Dedifferentiated amniotic fluid mesenchymal stem cell (primary cell): ENCODE measurements around the gene ERC2.
"Not testable (repeated sequence)": the region's sequence is repeated elsewhere in the genome, so short reads cannot be mapped to it uniquely, and the experiment has no call there.

Experiments used
- DNase-seq: peaks from one replicate; pipeline ENCODE4 v3.0.0-alpha.2; 2016; ENCODE audit errors: extremely low spot score

ERC2 gene

DNA sequence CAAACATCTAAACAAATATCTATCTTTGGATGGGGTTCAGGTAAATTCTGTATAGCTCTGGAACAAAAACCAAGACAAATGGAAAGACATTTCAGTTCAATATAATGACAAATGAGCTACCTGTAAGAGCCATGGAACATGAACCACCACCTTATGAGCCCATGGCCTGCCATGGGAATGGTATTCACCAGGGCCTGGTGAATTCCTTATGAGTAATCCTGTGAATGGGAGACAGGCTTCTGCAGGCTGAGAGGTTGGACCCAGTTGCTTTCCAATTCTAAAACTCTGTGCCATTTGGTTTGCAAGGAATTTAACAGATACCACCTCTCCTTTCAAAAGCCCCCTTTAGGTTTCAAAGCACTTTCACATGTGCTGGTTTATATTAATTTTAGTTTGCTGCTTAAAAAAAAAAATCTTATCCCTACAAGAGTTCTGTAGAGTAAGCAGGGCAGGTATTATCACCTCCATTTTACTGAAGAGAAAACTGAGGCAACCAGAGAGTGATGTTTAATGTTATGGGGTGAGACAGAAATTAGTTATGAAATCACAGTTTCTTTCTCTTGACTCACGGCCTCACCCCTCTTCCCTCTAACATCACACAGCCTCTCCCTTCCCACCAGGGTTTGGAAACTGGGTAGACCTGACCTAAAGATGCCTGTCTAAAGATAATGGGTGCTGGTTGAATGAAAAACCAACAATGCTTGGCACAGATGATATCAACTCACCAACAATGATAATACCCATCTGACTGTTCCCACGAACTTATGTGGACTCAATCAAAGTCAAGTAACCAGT is 583.6 kb downstream of the ERC2 start:
- no peak for DNase-seq

DNA sequence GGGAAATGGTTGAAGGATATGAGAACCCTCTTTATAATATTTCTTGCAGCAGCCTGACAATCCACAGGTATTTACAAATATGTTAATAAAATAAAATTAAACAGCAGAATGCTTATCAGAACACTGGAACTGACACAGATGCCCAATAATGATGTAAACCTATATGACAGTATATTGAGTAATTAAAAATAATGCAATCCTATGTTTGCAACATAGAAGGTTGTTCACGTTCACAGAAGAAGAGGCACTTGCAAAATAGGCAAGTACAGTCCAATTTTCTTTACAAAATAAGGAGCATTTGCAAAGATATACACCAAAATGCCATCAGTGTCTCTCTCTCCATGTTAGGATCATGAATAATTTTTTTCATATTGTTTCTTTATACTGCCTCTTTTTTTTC is 584.2 kb downstream of the ERC2 start:
- DNase-seq: no peak

DNA sequence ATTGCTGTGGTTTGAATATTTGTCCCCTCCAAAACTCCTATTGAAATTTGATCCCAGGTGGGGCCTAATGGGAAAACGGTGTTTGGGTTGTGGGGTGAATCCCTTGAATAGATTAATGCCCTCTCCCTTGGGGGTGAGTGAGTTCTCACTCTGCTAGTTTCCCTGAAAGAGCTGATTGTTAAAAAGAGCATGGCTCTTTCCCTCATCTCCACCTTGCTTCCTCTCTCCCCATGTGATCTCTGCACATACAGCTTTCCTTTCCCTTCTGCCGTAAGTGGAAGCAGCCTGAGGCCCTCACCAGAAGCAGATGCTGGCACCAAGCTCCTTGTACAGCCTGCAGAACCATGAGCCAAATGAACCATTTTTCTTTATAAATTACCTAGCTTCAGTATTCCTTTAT is 586.3 kb downstream of the ERC2 start:
- no peak for DNase-seq

DNA sequence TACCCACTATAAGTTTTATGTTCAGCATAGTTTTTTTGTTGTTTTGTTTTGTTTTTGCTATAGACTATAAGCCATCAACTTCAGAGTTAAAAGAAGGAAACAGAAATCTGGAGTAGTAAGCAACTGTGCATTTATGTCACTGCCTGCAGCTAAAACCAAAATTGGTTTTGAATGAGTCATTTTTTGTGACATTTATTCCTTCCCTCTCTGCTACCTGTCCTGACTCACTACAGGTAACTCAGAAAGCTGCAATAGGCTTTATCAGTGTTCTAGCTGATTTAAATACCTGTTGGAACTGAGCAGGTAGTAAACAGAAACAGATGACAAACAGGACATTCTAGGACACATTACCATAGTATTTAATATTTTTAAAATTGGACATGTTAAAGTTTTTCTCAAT is 587.9 kb downstream of the ERC2 start:
- no peak for DNase-seq

DNA sequence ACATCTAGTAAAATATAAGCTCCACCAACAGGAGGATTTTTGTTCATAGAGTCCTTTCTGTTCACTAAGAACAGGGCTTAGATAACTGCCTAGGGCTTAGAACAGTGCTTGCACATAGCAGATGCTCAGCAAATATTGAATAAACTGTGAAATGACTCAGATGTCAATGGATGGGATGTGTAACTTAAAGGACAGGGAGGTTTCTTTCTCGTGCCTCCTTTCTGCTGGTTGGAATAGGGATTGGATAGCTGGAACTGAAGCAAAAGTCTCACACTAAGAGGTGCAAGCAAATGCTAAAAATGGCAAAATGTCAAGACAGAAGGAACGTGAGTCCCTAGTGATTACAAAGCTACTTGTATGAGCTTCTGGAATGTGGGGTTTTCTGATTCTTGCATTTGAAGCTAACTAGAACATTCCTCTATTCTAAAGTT is 588.4 kb downstream of the ERC2 start:
- no peak for DNase-seq

DNA sequence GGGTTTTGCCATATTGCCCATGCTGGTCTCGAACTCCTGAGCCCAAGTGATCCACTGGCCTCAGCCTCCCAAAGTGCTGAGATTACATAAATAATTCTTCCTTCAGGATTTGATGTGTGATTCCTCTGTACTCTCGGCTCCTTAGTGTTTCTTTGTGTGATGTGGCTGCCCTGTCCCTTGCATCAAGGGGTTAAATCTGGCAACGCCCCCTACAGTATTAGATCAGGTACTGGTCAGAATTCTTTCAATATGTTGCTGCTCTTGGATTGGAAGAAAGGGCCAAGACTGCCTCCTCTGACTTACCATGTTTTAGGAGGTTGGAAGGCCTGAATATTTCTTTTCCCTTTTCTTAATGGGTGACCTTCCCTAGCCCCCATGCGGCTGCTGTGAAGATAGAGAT is 590.6 kb downstream of the ERC2 start:
- no peak for DNase-seq

DNA sequence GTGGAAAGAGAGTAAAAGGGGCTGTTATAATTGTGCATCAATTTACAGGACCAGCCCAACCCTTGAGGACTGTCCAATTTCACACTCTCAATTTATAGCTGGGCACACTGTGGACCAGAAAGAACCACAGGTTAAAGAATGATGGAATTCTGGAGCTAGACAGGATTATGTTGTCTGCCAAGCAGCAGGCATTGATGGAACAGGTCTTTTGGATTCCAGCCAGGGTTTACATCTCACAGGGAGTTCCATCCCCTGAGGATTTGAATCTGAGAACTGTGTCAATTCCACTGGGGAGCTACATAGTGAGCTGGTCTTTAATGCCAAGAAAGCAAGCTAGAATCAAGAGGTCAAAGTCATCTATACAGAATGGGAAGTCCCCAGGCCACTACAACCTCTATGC is 591.7 kb downstream of the ERC2 start:
- DNase-seq: no peak

DNA sequence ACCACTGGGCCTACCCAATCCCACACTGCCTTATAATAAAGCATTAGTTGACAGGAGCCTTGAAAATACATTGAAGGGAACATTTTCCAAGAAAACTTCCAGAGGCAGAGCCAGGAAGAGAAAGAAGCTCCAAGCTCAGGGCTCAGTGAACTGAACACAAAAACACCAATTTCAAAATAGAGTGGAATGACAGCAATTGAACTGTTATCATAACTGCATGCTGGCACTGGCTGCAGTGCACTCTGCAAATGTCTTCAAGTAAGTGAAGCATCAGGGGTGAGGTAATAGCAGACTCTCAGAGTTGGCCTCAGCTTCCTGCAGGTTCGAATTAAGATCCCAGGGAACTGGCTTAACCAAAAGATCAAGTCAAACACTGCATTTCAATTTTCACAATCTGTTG is 593.2 kb downstream of the ERC2 start:
- DNase-seq: no peak

DNA sequence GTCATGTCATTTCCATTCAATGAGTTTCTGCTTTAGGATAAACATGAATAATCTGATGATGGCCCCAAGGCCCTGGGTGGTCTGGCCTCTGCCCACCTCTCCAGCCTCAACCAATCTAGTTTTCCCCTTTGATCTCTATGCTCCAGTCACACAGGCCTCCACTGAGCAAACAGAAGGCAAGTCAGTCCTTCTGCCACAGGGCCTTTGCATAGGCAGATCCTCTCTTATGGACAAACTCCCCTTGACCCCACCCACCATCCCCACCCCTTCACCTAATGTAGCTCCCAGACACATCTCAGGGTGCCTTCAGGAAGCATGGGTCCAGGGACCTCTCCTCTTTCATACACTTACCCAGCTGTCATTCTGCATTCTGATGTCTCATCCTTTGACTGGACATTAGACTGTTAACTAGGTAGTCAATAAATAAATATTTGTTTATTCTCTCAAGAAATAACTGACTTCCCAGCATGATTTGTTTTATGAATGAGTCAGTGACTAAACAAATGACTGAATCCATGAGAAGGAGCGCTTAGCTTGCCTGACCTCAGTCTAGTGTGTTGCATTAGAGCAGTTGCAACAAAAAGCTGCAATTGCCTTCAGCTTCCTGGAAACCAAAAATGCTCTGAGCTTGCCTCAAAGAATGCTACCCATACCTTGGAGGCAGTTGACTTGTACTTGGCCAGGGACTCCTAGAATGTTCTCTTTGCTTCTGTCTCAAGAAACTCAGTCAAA is 594.6 kb downstream of the ERC2 start:
- peak; percentile 31 for DNase-seq

DNA sequence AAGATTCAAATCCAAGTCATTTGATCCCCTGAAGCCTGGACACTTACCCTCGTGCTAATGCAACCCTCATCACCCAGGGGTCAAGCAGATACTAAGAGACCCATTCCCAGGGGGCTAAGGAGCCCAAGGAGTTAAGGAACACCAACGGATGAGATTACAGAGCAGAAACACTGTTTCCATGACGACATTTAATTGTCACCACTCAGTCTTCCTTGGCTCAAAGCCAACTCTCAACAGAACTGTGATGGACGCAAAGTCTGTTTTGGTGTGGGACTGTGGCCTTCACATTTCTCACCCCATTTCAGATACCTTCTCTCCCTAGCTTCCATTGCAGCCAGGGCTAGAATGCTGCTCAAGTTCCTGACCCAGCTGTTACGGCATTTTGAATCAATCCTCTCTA is 597.7 kb downstream of the ERC2 start:
- DNase-seq: no peak

DNA sequence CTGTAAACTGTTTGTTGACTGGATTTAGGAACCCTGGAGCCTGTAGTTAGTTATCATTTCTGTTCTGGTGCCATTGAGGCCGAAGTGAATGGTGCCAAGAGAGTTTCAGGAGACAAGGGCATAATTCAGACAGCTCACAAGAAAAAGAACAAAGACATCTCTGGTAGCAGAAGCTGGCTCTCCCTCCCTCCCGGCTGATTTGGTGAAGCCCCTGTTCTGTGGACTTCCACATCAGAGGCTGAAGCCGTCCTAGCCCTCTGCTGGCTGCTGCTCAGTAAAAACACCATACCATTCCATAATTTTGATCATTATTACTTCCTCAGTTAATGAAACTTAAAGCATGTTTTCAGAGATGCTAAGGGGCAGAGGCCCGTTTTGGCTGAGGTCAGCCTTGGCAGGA is 599.9 kb downstream of the ERC2 start:
- DNase-seq: no peak

DNA sequence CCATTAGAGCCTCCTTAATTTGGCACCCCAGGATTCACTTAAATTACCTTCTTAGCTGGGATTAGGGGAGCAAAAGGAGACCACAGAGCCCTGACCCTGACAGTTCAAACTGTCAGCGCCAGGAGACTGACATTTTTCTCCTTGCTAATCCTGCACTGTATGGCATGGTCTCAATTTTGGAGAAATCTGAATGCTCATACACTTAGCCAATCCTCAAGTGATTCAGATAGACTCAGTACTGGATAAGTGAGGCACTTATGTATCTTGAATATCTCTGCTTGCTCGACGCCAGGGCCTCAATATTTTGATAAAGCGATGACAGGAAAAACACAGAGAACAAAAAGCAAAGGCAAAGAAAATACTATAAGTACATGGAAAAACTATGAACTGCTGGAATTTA is 605.2 kb downstream of the ERC2 start:
- no peak for DNase-seq

DNA sequence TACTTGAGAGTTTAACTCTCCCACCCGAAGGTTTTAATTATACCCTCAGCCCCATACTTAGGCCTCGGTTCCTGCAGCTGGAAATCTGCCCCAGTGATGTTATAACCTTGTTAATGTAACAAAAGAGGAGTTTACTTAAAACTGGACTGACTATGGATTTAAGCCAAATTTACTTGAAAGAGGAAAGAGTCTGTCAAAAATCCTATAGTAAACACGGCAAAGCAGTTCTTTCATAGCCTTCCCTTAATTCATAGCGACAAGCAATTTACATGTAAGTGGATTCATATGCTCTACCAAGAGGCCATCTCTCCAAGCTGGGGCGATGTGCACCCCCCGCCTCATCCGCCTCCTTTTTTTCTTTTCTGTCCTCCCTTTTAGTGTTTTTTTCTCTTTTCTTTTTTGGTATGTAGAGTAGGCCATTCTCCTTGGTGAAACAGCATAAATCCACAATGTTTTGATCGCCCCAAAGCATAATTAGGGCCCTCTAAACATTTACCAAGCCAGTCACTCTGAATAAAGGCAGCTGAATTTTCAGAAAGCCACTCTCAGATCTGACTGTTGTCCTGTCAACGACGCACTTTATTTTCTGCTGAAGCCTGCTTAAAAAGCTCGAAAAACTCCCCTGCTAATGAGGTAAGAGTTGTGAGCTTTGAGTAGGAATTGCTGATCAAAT is 608.1 kb downstream of the ERC2 start:
- peak; percentile 16 for DNase-seq

DNA sequence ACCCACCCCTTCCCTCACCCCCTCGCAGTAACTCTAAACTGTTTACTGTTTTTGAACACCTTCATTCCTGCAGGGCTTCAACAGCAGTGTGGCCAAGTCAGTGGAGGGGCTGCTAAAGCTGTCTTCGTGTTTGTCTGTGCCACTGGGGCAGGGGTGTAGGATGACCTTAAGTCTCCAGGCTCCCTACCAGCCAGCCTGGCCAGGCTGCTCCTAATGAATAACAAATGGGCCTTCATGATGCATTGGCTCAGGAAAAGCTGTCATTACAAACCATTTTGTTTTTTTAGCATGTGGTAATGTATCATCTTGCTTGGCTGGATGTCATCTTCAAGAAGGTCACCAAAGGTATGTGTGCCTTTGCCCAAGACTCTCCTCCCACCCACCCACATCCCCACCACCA is 609.0 kb downstream of the ERC2 start:
- no peak for DNase-seq

DNA sequence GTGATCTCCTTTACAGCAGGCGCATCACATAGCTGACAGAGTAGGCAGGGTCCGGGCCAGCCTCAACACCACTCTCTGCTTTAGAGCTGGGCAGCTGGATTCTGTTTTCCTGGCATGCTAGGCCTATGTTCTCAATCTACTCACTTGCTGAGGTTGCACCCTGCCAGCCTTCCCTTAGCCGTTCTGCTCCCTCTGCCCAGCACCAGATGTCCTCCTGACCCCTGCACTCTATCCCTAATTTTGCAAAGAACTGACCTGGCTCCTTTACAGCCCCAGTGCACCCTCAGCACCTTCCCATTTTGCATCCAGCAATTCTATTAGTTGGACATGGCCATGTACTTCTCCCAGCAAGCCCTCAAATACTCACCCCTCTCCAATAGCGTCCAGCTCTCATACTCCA is 609.5 kb downstream of the ERC2 start:
- no peak for DNase-seq

DNA sequence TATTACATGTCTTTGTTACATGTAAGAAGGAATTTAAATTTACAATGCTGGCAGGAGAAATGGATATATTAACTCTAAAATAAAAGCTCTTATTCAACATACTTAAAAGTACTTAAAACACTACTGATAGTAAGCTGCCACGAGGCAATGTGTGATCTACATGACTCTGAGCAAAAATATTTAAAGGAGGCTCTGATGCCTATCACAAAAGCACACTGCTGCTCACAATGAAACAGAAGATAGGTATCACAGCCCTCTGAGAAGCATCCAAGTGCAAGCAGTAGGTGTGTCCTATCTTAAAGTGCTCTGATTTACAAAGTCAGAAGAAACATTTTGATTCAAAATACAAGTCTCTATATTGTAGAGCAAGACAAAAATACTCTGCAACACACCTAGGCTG is 610.0 kb downstream of the ERC2 start:
- no peak for DNase-seq

DNA sequence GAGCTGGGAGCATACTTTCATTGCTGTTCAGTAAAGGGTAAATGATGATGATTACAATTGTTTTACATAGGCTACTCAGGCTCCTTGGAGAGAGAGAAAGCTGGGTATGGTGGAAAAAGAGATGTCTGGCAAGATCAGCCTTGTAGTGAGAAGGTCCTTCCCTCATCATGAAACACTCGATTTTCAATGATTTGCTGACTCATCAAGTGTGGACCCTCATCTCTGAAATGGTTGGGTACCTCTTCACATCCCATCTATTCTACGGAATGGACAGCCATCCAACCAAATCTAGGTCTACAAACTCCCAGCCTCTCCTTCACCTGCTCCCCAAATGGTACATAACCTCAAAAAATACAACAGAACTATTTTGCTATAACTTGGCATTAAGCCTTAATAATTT is 610.6 kb downstream of the ERC2 start:
- no peak for DNase-seq

DNA sequence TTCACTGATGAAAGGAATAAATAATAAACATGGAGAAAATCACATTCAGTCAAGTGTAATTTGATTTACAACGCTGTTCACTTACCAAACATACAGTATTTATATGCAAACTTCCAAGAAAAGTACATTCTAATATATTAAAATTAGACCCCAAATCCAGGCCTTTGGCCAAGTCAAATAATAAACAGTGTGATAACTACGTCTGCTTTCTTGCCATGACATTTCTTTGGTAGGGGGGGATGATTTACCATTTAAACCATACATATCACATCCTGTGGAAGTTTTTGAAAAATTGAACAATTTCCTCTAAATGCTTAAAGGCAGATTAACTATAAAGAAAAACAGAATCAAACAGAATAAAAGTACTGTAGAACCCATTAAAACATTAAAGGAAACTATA is 613.0 kb downstream of the ERC2 start:
- no peak for DNase-seq

DNA sequence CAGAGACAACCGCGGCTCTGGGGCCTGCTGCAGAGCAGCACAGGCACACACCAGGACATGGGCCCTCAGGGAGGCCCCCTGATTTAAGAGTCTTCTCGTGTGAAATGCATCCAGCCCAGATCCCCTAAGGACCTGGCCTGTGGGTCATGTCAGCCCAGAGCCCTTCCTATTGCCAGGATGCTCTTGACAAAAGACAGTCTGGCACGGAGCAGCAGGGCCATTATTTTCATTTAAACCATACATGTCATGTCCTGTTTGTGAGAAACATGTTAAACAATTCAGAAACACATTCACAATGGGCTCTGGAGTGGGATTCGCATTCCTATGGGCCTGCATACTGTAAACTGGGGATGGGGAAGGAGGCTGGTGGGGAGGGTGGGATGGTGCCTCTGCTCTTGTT is 613.8 kb downstream of the ERC2 start:
- no peak for DNase-seq

DNA sequence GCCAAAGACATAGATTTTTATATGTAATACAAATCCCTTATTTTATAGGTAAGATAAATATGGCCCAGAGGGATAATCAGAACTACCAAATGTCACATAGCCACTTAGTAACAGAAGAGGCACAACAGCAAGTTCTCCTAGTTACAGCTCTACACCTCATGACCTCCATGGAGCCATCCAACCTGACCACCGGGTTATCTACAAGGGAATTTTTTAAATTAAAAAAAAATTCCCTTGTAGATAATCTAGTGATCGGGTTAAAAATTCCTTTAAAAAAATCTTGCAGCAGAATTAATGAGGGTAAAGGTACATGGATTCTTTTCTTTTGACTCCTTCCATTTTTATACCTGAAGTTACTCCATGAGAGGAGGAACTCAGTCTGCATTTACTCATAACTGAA is 615.9 kb downstream of the ERC2 start:
- no peak for DNase-seq

DNA sequence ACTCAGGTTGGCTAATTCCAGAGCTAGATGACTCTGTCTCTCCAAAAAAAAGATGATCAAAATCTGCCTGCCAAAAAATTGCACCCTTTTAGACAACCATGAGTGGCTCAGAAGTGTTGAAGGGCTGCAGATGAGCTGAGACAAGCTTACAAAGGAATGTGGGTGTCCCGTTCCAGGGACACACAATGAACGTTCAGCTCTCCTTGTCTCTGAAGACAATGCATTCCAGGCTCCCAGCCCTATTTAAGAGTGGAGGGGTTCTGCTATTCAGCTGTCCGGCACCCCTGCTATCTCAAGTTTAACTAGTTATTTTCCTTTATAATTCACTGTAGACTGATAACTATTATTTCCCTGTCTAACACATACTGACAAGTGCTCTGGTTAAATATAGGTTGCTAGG is 626.1 kb downstream of the ERC2 start:
- no peak for DNase-seq

DNA sequence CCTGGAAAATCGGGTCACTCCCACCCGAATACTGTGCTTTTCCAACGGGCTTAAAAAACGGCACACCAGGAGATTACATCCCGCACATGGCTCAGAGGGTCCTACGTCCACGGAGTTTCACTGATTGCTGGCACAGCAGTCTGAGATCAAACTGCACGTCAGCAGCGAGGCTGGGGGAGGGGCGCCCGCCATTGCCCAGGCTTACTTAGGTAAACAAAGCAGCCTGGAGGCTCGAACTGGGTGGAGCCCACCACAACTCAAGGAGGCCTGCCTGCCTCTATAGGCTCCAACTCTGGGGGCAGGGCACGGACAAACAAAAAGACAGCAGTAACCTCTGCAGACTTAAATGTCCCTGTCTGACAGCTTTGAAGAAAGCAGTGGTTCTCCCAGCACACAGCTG is 636.4 kb downstream of the ERC2 start:
- not testable (repeated sequence) for DNase-seq

DNA sequence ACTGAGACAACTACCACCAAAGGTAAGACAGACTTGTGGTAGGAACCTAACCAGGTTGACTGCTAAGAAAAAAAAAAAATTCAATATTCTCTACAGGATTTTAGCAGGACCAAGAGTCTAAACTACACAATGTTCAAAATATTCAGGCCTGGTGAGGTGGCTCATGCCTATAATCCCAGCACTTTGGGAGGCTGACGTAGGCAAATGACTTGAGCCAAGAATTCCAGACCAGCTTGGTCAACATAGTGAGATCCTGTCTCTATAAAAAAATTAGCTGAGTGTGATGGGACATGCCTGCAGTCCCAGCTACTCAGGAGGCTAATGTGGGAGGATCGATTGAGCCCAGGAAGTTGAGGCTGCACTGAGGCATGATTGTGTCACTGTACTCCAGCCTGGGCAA is 639.6 kb downstream of the ERC2 start:
- no peak for DNase-seq
